ENCODE data around the gene IMPDH1.

IMPDH1 gene

DNA sequence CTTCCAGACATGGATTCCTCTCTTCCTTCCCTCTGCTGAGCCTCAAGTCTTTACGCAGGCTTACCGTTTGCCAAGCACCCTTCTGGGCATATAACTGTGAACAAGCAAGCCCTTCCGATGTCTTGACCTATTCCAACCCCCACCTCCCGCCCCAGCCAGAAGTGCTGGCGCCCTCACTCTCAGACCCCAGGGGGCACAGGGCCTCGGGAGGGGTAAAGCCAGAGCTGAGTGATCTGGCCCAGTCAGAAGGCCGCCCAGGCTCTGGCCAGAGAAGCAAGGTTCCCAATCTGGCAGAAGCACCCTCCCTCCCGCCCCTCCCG lies 49.5 kb downstream of the IMPDH1 start:
- no peak for DNase-seq (ENCODE audit: low spot score)

DNA sequence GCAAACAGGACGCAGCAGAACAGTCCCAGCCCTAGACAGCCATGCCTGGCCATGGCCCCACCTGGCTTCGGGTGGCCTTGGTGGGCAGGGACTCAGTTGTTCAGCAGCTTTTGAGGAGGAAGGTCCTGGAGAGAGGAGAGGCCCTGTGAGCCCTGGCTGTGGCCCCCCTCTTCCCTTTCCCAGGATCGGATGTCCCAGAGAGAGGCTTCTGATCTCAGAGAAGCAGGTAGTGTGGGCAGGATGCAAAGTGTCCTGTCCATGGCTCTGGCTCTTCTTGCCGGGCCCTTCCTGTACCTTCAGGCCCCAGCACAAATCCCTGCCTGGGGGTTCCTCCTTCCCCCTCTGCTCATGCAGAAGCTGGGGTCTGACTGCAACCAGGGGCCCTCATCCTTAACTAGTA lies 49.8 kb downstream of the IMPDH1 start:
- DNase-seq (ENCODE audit: low spot score) = no peak

DNA sequence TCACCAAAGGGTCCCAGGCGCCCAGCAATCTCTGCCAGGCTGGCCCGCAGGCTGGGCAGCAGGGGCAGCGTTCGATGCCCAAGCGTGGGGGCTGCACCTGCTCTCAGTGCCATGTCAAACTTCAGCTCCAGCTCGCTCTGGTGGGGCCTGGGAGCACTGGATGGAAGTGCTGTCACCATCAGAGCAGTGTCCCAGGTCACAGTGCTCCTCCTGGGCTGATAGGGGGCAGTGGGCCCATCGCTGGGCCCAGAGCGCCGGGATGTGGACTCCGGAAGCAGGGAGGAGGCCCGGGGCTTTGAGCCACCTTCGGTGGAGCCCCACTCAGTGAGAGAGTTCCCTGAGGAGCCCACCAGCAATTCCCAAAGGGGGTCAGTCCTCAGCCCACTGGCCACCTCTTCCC lies 50.4 kb downstream of the IMPDH1 start:
- DNase-seq (ENCODE audit: low spot score) = no peak

DNA sequence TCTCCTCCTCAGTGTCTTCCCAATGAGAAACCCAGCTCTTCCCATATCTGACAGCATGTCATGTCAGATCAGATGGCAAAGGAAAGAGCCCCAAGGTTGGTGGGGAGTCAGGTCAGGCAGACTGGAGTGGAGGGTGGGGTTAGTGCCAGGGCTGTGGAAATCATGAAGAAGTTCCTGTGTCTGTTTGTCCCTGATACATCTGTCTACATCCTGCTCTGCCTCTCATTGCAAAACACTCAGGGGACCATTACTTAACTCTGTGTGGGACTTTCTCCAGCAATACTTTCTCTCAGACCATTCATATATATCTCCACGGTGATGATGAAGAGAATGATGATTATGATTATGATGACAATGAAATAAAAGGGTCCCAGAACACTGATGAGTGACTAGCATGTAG lies 51.5 kb downstream of the IMPDH1 start:
- no peak for DNase-seq (ENCODE audit: low spot score)

DNA sequence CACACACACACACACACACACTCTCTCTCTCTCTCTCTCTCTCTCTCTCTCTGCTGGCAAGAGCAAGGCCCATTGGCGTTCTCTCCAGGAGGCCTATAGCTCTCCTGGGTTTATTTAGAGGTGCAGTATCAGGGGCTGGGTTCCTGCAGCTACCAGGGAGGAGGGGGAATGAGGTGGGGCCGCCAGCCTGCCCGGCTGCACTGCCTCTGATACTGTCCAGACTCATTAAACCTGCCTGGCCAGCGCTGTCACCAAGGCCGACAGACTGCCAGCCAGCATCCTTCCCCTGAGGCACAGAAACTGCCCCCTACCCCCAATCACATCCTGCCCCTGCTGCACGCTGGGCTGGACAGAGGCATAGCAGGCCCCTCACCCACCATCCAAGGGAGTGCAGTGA lies 52.6 kb downstream of the IMPDH1 start:
- DNase-seq (ENCODE audit: low spot score) = no peak

DNA sequence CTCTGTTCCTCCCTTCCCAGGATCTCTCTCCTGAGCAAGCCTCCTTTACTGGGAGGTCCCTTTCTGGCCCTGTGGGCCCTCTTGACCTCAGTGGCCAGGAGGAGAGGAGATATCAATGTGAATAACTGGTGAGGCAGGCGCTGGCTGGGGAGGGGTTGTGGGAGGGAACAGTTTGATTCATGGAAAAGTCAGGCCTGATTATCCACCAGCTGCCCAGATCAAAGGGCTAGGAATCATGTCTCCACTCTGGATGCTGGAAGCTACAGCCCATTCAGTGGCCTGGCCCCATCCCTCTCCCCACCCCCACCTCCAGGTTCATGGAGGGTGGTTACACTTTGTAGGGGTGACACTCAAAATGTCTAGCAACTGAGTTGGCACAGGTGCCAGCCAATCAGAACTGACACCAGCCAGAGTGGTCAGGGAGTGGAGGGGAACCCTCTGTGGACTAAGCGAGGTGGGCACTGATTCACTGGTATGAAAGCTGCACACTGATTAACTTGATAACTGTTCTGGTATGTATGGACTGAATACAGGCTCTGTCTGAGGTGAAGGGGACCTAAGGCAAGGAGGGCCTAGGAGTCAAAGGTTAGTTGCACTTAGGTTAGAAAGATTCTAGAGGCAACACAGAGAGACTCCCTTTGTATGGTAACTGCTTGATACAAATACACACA lies 53.1 kb downstream of the IMPDH1 start:
- DNase-seq (ENCODE audit: low spot score) = no peak

DNA sequence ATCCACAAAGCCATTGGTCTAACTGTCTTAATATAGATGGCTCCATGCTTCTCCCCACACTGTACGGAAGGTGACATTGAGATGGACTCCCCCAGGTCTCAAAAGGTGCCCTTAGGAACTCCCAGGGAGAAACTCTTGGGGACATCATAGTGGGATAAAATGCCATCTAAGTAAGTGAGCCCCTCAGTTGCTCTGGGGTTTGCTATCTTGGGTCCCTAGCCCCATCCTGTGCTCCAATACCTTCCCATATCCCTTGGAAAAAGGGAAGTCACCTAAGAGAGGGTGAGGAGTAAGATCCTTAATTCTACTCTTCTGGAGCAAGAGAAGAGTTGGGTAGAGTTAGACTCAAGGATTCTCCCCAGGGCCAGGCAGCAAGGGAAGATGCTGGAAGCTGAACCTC lies 56.2 kb downstream of the IMPDH1 start:
- no peak for DNase-seq (ENCODE audit: low spot score)

DNA sequence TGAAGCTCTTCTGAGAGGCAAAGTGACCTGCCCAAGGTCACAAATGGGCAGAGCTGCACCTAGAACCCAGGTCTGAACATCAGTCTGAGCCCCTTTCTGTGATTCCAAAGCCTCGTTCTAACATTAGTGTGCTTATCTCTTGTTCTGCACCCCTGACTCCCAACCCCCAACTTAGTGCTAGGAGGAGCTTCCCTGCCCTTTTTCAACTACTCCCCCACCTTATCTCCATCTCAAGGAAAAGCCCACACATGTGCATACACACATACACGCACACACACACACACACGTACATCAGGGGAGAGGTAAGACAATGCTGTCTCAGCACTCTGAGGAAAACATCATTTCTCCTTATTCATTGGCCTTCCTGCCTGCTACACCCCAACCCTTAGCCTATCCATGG lies 56.6 kb downstream of the IMPDH1 start:
- no peak for DNase-seq (ENCODE audit: low spot score)

DNA sequence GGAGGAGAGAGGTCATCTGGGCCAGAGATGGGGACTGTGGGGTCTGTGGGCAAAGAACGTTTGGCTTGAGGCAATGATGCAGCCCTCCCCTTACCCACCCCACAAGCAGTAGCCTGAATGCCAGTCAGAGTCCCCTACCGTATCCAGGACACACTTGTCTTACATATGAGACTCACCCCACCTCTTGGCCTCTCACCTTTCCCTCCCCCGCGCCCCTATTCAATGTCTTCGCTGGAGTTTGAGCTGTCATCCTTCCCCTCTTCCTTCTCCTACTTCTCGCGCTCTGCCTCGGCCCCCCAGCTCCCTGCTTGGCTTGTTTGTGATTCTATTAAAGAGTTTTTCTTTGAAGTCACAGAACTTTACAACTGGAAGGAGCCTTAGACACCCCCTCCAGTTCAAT lies 57.1 kb downstream of the IMPDH1 start:
- DNase-seq (ENCODE audit: low spot score) = no peak

DNA sequence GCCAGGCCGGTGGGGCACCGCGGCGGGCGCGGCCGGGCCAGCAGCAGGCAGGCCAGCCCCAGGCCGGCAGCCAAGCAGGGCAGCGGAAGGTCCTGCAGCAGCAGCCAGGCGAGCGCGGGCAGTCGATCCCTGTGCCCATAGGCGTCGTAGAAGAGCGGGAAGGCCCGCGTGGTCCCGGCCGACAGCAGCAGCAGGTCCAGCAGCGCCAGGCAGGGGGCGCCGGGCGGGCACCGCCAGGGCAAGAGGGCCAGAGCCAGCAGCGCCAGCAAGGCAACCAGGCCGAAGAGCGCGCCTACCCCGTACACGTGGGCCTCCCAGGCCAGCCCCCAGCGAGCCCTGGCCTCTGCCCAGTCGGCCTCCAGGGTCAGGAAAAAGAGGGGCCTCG lies 57.6 kb downstream of the IMPDH1 start:
- peak; percentile 64 for DNase-seq (ENCODE audit: low spot score)

DNA sequence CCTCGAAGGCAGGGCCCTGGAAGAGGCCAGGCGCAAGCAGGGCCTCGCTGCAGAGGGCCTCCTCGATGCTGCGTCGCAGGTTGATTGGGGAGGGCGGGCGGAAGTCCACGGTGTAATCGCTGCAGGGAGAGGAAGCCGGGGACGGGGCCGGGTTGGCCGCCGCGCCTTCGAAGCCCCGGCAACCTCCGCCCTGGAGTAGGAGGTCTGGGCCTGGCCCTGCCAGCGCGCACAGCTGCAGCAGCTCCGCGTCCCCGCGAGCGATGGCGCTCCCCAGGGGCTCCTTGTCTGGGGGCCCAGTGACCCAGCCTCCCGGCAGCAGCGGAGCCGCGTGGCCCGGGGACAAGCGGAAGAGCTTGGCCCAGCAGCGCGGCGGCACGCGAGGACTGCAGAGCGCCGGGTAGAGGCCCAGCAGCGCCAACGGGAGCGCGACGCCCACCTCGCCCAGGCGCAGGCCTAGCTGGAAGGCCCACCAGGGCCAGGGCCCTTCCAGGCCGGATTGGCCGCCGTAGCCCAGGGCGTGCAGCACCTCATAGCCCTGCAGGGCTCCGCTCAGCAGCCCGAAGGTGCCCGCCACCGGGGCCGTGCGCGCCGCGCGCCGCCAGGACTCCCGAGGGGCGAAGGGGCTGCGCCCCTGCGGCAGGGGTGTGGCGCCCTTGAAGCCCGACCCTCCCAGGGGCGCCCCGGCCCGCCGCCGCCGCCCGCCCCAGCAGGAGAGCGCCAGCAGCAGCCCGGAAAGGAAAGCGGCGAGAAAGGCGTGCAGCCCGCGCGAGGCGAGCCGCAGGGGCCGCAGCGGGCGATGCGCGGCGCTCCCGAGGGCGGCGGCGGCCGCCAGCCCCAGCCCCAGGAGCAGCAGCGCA lies 58.3 kb downstream of the IMPDH1 start:
- no peak for DNase-seq (ENCODE audit: low spot score)

DNA sequence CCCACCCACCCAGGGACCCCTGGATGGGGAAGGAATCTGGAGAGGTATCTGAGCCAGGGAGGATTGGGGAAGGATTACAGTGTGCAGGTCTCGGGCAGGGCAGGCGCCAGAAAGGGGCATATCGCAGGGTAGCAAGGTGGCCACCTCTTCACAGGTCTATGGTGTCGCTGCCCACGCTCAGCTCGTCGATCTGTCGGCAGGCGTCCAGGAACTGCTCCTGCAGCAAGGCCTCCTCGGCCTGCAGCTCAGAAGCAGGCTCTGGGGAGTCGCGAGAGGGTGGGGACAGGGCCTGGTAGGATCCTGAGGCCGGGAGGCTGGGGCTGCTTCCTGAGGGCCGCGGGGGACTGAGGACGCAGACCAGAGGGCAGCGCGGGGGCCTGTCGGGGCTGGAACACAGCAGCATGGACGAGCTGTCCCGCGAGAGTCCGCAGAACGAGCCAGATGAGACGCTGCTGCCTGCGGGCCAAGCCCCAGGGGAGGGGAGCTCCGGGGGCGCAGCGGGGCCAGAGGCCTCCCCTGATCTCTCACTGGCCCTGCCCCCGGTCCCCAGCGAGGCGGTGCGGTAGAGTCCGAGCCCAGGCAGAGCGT lies 59.0 kb downstream of the IMPDH1 start:
- no peak for DNase-seq (ENCODE audit: low spot score)

DNA sequence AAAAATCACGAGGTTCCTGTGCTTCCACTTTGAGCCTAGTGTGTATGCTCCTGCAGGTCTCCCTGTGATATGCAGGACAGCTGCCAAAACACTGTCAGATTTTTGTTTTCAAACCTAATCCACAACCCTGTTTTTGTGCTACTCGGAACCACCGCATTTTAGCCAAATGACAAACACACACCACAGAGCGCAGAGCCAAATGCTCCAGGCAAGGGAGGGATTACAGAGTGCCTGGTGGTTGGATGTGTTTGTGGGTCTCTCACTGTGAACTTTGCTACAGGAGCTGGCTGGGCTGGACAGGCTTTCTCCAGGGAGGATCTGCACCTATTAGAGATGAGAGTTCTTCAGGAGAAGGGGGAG lies 60.3 kb downstream of the IMPDH1 start:
- DNase-seq (ENCODE audit: low spot score) = no peak

DNA sequence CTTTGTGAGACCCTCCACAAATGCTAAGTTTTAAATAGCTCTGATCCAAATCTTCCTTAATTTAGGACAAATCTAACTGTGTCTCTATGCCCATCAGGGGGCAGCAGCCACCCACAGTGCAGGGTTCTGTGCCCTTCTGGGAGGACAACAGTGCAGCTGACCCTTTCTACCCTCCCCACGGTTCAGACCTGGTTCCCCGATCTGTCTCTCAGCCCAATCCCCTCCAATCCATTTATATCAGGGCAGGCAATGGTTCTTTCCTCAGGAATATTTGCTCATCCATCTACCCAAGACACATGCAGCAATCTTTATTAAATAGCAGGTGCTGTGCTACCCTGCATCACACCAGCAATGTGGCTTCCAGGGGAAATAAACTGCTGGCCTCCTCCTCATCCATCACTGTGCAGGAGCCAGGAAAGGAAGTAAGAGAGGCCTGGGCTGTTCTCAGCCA lies 62.1 kb downstream of the IMPDH1 start:
- DNase-seq (ENCODE audit: low spot score) = peak; percentile 70

DNA sequence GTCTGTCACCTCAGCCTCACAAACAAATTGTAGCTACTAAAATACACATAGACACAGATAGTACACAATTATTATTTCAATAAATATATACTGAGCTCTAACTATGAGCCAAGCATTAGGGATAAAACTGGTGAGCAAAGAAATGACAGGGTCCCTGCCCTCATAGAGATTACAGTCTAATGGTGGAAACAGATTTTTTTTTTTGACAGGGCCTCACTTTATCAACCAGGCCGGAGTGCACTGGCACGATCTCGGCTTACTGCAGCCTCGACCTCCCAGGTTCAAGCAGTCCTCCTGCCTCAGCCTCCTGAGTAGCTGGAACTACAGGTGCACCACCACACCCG lies 65.4 kb downstream of the IMPDH1 start:
- DNase-seq (ENCODE audit: low spot score) = no peak

DNA sequence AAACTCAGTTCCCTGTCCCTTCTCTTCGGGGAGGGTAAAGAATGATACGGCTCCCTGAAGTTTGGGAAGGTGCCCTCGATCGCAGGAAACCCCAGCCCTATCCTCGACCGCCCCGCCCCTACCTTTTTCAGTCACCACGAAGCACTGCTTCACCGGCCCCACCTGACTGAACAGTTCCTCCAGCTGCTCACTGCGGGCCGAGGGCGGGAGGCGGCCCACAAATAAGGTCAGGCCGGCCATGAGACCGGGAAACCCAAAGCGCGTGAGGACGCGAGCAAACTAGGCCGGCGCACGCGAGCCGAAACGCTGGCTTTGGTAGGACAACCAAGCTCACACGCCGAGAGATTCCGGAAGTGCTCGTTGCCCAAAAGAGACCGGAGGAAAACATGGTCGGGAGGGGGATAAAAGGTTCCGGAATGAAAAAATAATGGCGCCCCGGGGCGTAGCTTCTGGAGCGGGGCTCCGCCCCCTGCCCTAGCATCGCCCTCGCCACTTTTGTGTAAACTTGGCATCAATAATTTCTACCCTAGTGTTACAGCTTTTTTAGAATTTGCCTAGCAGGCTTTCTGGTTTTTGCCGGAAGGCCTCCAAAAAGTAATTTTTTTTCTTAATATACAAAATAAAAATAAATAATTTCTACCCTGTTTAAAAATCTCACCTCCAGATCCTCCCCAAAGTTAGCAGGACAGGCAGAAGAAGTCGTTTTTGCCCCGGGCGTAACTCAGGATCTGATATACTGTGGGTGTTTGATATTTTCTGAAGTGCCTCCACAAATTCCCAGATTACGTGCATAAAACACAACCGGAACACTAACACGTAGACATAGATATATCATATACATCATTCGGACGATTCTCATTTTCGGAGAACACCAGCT lies 66.0 kb downstream of the IMPDH1 start, which contains the start of gene RBM28:
RBM28 (minus strand) TSS at position 355 of the 877 bp plus-strand sequence; CDS start at position 240, 115 bp downstream.
- peak; percentile 96 for DNase-seq (ENCODE audit: low spot score)

All from AG20443 (cell line).